Metanephros (tissue), 2 donors: ENCODE measurements around the gene CMYA5. TPM values are rescaled to one million over a fixed set of nuclear protein-coding genes. Genes with fewer than 3 reads are reported as not detected.

Experiments
- small RNA-seq: library from RNA; depleted of rRNA; stranded (forward); fragments of <200 nt; gene quantifications from one replicate; pipeline ENCODE3, GENCODE V24; 2014; ENCODE audit warnings: low replicate concordance
- total RNA-seq: library from RNA; depleted of rRNA; stranded (reverse); fragments of >200 nt; gene quantifications from one replicate; pipeline ENCODE4 v1.2.3, GENCODE V29; 2014

CMYA5 gene
- 72.5 TPM for total RNA-seq

DNA sequence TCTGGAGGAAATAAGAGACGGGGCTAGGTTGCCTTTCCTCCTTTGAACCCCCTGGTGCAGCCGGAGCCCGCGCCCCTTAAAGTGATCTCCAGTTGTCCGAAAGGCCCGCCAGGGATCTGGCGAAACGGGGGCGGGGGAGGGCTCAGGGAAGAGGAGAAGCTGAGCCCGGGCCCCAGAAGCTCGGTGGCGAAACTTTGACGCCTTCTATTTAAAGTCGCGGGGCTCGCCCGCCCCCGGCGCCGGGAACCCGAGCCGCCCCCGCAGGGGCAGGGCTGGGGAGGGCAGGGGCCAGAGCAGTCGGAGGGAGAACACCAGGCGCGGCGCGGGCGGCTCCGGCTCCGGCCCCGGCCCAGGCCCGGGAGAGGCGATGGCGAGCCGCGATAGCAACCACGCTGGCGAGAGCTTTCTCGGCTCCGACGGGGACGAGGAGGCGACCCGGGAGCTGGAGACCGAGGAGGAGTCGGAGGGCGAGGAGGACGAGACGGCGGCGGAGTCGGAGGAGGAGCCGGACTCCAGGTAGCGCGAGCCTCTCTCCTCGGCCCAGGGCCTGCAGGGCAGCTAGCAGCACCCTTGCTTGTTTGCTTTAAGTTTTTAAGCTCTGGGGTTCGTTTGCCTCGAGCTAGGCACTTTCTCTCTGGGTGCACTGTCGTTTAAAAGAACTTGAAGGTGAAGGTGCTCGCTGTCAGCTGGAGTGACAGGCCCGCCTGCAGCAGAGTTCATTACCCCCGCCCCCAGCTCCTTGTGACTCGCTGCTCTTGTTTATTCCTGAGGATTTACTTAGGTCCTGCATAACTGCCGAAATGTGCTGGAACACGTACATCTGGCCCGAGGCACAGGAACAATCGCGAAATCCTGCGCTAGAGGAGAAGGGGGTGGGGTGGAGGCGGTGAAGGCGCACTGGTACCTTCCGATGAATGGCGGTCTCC, at the start of gene CMYA5:
Gene CMYA5, plus strand, starts transcription at position 296 of the 926 bp plus-strand sequence. Its CDS starts 72 bp downstream, at position 368.

Small RNA genes lying within 50 kb of the gene (small RNA-seq; reads per million reads assigned to genes)
- gene AC008496.1: not detected

Other genes with a start within 250 kb of the CMYA5 start
- 17.4 TPM for gene HOMER1, start 175.7 kb upstream of the CMYA5 start, total RNA-seq
- gene TENT2, start 77.4 kb upstream of the CMYA5 start, total RNA-seq: 114 TPM